HG02798 (cell line): ENCODE data around the gene RHBDF2.

ENCODE experiments used
- ATAC-seq: cut with Tn5 transposase; IDR thresholded peaks from one replicate; pipeline ENCODE4 v1.9.1; 2021; ENCODE audit warnings: mild to moderate bottlenecking; ENCODE audit not compliant: unreplicated experiment, poor library complexity

RHBDF2 gene

DNA sequence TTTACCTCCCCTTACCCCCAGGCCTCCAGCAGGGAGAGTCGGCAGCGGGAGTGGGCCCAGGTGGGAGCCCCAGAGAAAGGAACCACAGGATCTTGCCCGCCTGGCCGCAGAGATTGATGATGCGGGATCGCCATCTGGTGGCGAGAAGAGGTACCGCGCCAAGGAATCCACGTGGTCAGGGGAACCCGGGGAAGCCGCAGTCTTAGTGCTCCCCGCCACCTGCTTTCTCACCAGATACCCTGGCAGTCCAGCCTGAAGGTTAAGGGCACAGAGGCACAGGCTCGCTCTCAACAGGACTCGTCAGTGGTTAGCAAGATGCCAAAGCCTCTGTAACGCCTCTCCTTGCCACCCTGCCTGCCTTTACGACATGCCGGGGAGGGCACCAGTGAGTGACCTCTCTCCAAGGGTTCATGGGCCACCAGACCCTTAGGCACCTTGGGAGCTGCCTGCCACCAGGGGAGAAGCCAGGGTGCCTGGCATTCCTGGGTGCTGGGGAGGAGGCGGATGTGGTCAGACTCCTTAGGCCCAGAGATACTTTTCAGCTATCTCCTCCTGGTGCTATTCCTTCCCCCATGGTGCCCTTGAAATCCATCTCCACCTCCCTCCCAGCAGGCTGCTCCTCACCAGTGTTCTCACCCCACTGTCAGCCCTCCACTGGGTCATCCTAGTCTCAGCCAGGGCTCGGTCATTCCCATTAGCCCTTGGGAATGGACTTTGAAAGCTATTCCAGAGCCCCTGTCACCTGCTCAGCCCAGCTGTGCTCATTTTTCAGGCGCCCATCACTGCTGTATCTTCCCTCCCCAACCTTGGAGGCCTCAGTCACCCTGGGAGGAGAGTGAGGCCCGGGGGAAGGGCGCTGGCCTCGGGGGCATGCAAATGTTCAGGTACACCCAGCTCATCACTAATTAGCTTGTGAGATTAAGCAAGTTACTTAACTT, 5.5 kb upstream of the RHBDF2 start:
- peak; percentile 67 for ATAC-seq

DNA sequence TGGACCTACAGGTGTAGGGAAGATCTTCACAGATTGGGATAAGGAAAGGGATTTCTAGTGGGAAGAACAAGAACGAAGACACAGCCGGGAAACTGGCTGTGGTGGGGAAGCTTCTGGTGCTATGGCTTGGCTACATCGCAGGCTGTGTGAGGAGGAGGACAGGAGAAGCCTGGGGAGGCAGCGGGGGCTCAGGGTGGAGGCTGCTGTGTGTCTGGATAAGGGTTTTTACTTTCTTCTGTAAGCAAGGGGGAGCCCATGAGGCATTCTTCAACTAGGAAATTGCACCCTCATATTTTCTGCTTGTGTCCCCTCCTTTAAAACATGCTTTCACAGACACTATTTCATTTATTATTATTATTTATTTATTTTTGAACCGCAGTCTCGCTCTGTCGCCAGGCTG, 2.9 kb upstream of the RHBDF2 start:
- no peak for ATAC-seq

DNA sequence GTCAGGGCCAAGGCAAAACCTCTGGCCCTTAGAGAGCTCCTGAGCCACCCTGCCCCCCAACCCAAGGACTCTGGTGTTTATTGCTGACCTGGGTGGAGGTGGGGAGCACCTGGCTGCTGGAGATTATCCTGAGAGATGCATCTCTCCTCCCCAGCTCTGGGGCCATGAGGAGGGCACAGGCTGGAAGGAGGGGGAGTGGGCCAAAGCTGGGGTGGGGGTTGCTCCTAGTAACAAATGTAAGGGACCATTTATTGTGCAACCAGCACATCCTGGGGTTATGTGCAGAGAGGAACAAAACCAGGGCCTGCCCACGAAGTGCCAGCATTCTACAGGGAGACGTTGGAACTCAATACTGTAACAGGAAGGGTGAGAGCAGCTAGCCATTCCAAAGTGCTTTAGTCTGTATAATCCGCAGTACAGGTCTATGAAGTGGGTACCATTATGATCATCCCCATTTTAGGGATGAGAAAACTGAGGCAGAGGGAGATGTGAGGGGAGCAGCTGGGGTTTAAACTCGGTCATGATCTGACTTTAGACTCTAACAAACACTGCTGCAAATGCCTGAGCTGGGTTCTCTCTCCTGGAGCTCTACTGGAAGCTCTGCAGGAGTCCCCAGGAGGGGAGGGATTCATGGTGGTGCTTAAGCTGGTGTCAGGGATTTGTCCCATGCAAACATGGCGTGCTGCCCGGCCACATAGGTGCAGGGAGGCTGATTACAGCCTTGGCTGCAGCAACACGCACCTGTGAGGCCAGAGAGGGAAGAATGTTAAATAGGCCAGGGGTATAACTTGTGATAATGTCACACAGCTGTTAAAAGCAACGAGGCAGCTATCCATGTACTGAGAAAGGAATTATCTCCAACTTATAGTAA, 1.4 kb upstream of the RHBDF2 start:
- ATAC-seq = no peak

DNA sequence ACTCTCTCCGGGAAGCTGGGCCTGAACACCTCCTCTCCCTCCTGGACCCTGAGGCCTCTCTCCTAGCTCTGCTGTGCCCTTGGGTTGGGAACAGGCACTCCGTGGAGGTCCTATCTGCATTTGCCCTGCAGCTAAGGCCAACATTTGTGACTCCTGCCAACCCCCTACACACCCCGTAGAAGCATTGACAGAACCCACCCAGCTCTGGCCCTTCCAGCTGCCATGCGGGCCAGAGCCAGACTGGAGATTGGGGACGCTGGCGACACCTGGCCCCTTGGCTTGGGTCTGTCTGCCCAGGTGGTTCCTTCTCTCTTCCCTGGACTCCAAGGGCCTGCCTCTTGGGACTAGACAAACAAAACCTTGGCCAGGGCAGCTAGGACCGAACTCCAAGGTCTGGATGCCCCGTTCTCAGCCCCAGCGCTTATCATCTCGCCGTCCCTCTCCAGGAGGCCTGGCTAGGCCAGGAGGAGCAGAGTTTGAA, 644 bp upstream of the RHBDF2 start:
- no peak for ATAC-seq

DNA sequence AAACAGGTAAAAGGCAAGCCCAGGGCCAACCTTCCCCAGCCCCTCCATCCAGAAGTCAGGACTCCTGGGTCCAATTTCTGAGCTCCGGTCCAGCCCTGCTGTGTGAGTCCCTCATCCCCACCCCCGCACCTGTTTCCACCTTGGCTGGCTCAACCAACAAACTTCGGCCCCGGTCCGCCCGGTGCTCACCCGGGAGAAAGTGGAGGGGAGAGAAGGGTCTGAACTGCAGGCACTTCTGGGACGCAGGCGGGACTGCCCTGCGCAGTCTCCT, 541 bp downstream of the RHBDF2 start:
- no peak for ATAC-seq

DNA sequence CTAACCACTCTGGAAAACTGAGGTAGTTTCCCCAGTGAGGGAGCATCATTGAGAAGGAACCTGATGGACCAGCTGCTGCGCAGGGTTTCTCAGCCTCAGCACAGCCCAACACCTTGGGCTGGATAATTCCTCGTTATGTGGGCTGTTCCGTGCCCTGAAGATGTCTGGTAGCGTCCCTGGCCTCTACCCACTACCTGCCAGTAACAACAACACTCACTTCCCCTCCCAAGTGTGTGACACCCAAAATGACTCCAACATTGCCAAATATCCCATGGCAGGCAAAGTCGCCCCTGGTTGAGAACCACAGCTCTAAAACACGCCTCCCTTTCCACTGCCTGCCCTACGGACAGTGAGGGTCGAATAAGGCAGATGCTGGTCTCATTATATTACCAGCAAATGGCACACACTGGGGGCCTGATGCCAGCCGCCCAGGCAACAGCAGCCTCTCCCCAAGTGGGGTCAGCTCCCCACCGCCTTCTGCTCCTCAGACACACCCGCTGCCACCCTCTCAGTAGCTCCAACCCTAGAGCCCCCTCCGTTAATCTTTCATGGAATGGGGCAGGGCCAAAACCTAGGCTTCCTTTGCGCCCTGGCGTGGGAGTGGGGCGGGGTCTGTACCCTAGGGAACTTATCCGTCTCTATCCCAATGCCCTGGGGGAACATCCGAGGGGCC, 1.0 kb downstream of the RHBDF2 start:
- ATAC-seq = no peak

DNA sequence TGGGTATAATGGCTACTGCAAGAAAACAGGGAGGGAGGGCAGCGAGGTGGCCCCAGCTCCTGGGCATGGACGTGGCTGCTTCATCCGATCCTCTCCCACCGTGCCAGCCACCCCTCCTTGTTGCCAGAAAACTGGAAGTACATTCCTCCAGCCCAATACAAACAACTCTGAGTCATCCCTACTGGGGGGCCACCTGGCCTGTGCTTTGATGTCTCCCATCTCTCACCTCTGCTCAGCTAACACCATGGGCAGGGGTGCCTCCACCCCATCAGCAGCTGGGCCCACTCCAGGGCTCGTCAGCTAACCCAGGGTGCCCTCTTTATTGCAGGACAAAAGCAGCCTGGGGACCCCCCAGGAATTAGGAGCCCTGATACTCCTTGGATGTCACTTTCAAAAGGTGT, 2.0 kb downstream of the RHBDF2 start:
- no peak for ATAC-seq

DNA sequence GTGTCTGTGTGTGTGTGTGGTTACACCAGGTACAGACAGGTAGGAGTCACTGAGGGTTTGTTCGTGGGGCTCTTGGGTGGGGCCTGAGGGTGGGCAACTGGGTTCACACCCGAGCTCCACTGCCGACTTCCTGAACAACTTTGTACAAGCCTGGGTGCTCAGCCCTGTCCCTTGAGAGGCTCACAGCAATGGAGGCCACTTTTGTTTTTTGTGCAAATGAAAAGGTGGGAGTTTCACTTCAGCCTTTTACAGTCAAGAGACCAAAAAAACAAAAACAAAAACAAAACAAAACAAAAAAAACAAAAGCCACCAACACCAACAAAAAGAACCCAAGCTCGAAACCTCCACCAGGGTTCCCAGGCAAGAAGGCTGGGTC, 2.4 kb downstream of the RHBDF2 start:
- ATAC-seq = no peak

DNA sequence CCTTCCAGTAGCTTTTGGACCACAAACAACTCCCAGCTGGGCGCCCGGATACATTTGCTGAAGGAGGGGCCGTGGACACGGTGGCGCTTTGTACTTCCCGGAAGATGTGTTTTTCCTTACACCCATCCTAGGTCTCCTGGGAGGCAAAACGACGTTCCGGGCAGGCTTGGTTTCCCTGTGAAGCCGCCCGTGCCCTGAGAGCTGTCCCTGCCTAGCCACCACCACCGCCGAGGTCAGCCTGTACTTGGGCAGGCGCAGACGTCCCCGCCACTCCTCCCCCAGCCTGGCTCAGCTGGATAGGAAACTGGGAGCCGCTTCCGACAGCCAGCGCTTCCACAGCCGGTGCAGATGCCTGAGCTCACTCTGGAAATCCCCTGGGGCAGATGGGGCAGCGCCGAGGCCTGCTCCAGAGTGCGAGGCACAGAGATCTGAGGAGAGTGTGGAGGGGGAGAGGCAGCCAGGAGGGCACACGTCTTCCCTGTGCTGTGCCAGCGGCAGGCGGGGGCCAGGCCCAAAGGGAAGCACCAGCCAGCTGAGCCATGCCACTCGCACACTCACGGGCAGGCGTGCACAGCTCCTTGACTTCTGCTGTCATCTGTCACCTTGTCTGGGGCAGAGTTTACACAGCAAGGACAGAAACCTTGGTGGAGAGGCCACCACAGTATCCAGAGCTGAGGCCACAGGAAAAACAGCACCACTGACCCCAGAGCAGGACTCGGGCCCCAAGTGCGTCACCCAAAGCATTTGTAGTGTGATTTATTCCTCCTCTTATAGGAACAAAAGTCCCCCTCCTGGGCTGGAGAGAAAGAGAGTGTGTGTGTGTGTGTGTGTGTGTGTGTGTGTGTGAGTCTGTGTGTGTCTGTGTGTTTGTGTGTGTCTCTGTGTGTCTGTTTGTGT, 3.0 kb downstream of the RHBDF2 start:
- ATAC-seq = no peak

DNA sequence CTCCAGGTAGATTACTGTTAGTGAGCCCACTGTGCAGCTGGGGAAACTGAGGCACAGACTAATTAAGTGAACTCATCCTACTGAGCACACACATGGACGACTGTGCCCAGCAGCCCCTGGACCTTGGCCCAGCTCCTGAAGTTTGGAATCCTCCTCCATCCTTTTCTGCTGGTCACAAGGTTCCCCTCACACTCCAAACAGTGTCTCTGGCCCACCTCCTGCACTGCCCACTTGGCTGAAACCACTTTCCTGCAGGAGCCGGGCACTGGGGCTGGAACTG, 3.6 kb downstream of the RHBDF2 start:
- ATAC-seq = no peak

DNA sequence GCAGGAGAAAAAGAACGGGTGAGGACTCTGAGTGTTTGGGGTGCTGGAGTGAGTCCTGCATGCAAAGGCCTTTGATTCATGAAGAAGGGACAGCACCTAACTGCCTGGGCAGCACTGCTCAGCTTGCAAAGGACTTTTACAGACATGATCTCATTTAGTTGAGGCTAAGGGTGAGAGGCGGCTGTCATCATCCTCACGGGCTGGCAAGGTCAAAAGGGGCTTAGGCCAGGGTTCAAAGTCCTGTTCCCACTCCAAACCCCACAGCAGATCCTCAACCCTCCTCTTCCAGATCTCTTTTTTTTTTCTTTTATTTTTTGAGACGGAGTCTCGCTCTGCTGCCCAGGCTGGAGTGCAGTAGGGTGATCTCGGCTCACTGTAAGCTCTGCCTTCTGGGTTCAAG, 4.8 kb downstream of the RHBDF2 start:
- ATAC-seq = no peak

DNA sequence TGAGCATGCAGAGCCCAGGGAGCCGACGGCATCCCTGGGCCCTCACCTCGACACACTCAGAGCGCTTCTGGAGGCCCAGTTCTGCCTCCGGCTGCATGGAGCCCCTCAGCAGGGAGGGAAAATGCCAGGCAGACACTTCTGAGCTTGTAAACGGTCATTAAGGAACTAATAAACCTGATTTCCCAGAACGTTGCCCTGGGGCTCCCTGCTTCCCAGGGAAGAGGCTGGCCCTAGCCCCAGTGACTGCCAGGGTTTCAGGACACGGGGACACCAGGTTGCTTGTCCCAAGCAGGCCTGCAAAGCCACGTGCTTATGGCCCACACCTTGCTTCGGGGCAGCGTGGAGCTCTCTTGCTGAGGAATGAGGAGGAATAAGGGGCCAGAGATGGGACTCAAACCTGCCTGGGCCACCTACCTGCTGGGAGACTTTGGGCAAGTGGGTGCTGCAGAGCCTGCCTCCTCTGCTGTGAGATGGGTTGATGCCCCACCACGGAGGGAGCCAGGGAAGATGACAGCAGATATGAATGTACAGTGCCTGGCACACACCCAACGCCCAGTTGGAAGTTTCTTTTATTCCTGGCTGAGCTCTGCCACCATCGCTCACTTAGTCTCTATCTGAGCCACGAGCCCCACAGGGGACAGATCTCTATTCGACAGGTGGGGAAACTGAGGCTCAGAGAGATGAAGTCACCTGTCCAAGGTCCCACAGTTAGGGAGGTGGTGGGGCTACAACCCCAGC, 5.4 kb downstream of the RHBDF2 start:
- ATAC-seq = no peak

DNA sequence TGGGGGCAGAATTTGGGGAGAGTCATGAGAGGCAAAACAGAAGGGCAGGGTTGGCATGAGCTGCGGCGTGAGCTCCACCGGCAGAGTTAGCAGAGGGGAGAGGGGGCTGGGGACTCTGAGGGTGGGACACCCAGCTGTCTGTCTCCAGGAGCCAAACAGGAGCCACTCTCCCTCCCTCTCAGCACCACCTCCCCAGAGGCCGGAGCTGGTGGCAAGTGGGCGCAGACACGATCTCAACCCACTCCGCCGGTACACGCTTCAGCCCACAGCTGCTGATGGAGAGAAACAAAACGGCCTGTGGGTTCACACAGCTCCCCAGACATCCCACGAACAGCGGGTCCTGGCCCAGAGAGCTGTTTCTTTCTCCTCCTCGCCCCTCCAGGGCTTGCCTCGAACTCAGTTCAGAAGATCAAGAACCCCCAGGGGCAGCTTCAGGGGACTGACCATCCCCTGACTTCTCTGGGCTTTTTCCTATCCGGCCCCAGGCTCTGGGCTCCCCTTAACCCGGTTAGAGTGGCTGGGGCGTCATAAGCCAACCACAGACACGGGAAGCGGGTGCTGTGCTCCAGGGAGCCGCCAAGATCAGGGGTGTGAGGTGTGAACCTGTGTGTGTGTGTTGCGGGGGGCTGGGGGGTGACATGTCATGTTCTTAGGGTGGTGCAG, 7.6 kb downstream of the RHBDF2 start:
- ATAC-seq = peak; percentile 6

DNA sequence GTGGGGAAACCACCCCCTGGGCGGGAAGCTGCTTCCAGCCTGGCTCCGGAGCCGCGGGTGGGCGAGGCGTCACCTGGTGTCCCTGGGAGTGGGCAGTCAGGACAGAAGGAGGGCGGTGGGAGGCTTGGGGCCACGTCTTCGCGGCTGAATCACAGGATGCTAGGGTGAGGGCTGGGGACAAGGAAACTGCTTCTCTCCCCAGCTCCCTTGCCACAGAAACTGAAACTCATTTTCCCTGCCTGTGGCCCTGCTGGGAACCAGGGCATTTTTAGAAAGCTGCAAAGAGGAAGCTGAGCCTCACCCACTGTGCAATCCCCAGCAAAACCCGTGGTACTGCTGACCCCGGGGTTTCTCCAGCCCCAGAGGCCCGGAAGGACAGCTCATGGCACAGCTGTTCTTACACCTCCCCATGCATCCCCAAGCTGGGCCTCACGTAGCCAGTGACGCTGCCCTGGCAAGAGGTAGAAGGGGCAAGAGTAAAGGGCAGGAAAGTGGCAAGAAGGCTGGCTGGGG, 8.2 kb downstream of the RHBDF2 start:
- peak; percentile 38 for ATAC-seq

DNA sequence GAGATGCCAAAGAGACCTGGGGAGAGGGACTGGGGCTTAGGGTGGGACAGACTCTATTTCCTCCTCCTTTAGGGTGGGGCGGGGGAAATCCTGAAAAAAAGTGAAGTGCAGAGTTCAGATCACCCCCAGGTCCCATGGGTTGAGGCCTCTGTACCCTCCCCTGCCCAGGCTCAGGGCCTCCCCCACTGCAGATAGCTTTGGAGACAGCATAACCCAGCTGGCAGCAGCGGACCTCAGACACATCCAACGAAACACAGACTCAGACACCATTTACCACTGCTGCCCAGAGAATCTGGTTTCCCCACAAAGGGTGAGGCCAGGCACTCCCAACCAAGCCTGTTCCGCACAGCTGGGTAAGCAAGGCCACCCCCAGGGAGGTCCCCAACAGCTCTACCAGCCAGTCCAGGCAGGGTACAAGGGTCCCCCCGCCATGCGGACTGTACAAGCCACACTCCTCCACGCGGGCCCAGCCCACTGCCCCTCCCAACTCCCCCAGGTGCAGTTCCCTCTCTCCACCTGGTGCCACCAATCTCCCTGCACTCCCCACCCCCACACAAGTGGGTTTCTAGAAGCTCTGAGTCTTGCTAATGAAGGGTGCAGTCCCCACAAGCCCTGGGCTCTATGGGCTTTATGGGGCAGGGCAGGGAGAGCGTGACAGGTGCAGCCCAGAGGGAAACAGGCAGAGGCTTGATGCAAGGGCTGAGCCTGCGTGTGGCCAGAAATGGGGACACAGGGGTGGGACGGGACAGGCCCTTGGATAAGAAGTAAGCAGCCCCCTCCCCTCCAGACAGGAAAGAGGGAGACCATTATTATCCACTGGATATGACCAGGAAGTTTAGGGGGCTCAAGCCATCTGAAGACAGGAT, 8.9 kb downstream of the RHBDF2 start:
- ATAC-seq = peak; percentile 49

DNA sequence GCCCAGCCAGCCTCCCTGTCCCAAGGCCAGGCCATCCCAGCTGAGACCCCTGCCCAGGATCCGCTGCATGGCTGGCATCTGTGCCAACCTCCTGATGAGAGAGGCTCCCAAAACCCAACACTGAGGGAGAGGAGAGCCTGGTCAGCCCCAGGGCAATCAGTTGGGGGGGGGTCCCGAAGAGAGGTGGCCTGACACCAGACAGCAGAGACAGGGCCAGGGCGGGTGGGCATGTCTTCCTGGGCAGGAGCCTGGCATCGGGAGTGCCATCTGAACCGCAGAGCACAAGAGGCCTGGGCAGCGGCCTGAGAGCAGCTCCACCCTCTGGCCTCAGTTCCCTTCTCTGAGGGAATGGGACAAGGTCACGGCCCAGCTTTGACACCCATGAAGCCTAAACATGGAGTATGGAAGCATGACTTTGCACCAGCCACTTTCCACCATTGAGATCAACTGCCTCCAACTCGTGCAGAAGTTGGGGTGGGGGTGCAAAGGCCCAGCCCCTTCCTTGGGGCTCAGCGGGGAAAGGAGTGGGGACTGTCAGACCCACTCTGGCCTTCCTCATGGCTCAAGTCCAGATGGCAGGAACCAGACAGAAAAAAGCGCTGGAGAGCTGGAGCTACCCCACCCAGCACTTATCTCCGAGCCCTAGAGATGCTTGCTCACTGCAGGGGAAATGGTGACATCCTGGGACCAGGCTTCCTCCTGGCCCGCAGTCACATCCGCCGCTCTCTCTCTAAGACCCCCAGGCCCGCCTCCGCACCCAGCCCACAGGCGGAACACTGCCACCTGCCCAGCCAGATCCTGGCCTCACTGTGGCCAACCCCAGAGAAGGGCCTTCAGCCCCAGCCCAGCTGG, 9.7 kb downstream of the RHBDF2 start:
- no peak for ATAC-seq

DNA sequence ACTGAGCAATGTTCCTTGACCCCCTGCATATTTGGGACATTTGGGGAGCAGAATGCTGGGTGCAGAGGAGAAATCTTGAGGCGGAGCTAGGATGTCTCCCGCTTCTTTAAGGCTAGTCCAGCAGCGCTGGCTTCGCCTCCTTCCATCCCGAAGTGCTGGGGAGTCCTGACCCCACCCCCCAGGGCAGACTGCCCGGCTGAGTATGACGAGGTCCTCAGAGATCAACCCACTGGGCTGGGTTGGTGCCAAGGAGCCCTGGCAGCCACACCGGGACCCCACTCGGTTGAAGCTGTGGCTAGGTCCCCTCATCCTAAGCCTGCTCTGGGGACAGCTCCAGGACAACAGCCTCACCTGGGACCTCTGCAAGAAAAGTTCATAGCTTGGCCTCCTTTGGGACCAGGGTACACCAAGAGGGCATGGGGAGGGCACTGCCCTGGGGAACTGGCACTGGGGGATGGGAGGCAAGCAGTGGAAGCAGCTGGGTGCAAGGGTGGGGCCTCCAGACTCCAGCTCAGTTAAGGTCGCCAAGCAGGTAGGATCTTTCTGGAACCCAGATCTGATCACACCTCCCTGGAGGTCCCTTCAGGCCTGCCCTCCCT, 11.0 kb downstream of the RHBDF2 start:
- no peak for ATAC-seq
